ENCODE data around the gene ELFN1.

The ELFN1 gene

DNA sequence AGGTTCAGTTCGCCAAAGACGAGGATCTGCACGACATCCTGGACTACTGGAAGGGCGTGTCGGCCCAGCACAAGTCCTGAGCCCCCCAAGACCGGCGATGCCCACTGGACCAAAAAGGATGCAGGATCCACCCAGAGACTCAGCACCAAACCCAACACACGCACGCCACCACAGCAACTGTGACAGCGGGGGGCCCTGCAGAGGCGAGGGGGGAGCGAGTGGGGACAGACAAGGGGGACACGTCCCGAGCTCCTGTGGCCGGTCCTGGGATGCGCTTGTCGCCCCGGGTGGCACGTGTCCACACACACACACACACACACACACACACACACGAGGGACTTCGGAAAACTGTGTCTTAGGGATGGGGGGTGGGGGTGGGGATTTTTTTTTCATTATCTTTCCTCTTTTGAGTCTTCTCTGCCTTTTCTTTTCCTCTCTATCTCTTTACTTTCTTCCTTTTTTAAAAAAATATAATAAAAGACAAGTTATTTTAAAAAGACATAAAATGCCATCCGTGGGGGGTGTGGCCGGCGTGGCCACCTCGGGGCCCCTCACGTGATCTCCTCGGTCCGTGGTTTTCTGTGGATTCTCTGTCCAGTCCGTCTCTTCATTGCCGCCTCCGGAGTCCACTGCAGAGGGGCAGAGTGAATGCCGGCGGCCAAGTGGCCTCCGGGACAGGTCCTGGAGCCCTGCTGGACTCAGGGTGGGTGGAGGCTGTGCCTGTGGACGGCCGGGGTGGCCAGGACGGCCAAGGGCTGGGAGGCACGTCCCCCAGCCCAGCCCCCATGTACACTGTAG is 77.1 kb downstream of the ELFN1 start:
- H3K27me3 ChIP-seq (ENCODE audit: control insufficient read depth in 1 of 2, insufficient read depth in 2 of 2, low read length in 2 of 2): peaks cover 0 to 17% of the 10 kb centered on the region in 2 donors
- H3K27ac ChIP-seq (ENCODE audit: low read depth, low read length): no peak overlapping the region
- H3K9me3 ChIP-seq (ENCODE audit: control insufficient read depth in 1 of 2, low read length in 2 of 2): no peaks in the 10 kb centered on the region
- H3K36me3 ChIP-seq (ENCODE audit: control insufficient read depth in 1 of 2, insufficient read depth in 2 of 2, low read length in 2 of 2): no peaks in the 10 kb centered on the region
- H3K4me1 ChIP-seq (ENCODE audit: control insufficient read depth in 1 of 2, insufficient read depth in 2 of 2, low read length in 2 of 2): peaks cover 9% of the 10 kb centered on the region in 2 donors
- H3K4me3 ChIP-seq (ENCODE audit: low read depth in 1 of 2, low read length in 2 of 2): no peak overlapping the region
- H3K9ac ChIP-seq (ENCODE audit: low read depth in 1 of 2, low read length in 2 of 2): no peak overlapping the region

DNA sequence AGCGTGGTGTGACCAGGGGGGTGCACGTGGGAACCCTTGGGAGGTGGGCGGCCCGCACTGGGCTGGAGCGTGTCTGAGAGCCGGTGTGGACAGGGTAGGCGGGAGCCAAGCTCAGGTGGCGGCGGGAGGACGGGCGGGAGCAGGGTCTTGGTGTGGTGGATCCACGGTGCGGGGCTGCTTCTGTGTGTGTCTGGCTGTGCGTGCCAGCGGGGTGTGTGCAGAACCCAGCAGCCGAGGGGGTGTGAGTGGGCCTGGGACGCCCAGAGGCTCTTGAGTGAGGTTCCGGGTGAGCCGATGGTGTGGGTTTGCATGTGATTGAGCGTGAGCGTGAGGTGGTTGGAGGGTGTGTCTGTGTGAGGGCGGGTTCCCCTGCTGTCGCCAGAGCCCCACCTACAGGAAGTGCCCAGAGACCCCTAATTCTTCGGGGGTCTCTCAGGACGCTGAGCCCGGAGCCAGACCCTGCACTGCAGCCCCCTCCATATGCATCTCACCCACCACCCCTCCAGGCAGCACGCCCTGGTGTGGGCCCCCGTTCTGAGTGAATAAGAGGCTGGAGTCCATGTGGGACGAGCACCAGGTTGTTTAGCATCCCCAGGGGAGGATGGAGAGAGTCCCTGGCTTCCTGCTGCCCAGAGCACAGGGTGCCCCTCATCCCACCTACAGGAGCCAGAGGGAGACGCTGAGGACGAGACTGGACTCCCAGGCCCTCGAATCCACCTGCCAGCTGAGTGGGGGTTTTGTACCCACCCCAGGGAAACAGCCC is 78.2 kb downstream of the ELFN1 start:
- Histone ChIP-seq H3K27ac (ENCODE audit: low read depth, low read length) (no peak overlapping the region), H3K27me3 (ENCODE audit: control insufficient read depth in 1 of 2, insufficient read depth in 2 of 2, low read length in 2 of 2) (peaks cover 0 to 15% of the 10 kb centered on the region in 2 donors), H3K9ac (ENCODE audit: low read depth in 1 of 2, low read length in 2 of 2) (no peak overlapping the region), H3K9me3 (ENCODE audit: control insufficient read depth in 1 of 2, low read length in 2 of 2) (no peaks in the 10 kb centered on the region), H3K36me3 (ENCODE audit: control insufficient read depth in 1 of 2, insufficient read depth in 2 of 2, low read length in 2 of 2) (no peaks in the 10 kb centered on the region), H3K4me1 (ENCODE audit: control insufficient read depth in 1 of 2, insufficient read depth in 2 of 2, low read length in 2 of 2) (peaks cover 0 to under 1% of the 10 kb centered on the region in 2 donors), H3K4me3 (ENCODE audit: low read depth in 1 of 2, low read length in 2 of 2) (no peak overlapping the region)

DNA sequence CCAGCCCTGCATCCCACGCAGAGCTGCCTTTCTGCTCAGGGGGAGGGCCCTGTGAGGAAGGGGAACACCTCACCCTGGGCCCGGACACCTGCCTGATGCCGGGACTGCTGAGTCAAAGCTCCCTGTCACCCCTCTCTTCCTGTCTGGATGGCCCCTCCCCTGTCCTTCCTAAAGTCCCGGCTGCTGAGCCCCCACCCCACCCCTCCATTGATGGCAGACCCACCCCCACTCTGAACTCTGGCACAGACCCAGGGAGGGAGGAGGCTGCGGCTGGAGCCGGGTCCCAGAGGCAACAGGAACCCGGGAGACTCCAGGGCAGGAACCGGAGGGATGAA is 78.7 kb downstream of the ELFN1 start:
- no peak overlapping the region for H3K4me3 ChIP-seq (ENCODE audit: low read depth in 1 of 2, low read length in 2 of 2)
- H3K4me1 ChIP-seq (ENCODE audit: control insufficient read depth in 1 of 2, insufficient read depth in 2 of 2, low read length in 2 of 2): no peaks in the 10 kb centered on the region
- no peaks in the 10 kb centered on the region for H3K36me3 ChIP-seq (ENCODE audit: control insufficient read depth in 1 of 2, insufficient read depth in 2 of 2, low read length in 2 of 2)
- H3K9ac ChIP-seq (ENCODE audit: low read depth in 1 of 2, low read length in 2 of 2): no peak overlapping the region
- H3K27me3 ChIP-seq (ENCODE audit: control insufficient read depth in 1 of 2, insufficient read depth in 2 of 2, low read length in 2 of 2): peaks cover 0 to 13% of the 10 kb centered on the region in 2 donors
- no peaks in the 10 kb centered on the region for H3K9me3 ChIP-seq (ENCODE audit: control insufficient read depth in 1 of 2, low read length in 2 of 2)
- H3K27ac ChIP-seq (ENCODE audit: low read depth, low read length): no peak overlapping the region

DNA sequence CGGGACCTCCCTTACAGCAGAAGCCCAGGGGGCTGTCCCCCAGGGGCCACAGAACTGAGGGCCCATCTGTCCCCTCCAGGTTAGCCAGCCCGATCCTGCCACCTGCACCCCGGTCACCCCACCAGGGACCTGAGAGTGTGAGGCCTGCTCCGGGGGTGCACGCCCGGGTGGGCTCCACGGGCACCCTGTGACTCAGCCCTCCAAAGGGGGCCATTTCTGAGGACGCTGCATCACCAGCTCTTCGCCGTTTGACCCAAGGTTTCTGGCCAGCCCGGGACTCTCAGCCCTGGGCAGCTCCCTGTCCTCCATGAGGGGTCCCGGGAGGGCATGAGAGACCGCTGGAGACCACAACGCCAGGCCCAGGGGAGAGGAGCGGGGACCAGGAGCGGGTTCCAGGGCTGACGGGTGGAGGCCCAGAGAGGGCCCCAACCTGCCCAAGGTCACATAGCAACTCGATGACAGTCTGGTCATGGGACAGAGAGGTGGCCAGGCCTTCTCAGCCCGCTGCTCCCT is 79.3 kb downstream of the ELFN1 start:
- Histone ChIP-seq H3K4me1 (ENCODE audit: control insufficient read depth in 1 of 2, insufficient read depth in 2 of 2, low read length in 2 of 2) (no peaks in the 10 kb centered on the region), H3K36me3 (ENCODE audit: control insufficient read depth in 1 of 2, insufficient read depth in 2 of 2, low read length in 2 of 2) (no peaks in the 10 kb centered on the region), H3K9ac (ENCODE audit: low read depth in 1 of 2, low read length in 2 of 2) (no peak overlapping the region), H3K9me3 (ENCODE audit: control insufficient read depth in 1 of 2, low read length in 2 of 2) (no peaks in the 10 kb centered on the region), H3K4me3 (ENCODE audit: low read depth in 1 of 2, low read length in 2 of 2) (no peak overlapping the region), H3K27ac (ENCODE audit: low read depth, low read length) (no peak overlapping the region), H3K27me3 (ENCODE audit: control insufficient read depth in 1 of 2, insufficient read depth in 2 of 2, low read length in 2 of 2) (peaks cover 0 to 13% of the 10 kb centered on the region in 2 donors)

DNA sequence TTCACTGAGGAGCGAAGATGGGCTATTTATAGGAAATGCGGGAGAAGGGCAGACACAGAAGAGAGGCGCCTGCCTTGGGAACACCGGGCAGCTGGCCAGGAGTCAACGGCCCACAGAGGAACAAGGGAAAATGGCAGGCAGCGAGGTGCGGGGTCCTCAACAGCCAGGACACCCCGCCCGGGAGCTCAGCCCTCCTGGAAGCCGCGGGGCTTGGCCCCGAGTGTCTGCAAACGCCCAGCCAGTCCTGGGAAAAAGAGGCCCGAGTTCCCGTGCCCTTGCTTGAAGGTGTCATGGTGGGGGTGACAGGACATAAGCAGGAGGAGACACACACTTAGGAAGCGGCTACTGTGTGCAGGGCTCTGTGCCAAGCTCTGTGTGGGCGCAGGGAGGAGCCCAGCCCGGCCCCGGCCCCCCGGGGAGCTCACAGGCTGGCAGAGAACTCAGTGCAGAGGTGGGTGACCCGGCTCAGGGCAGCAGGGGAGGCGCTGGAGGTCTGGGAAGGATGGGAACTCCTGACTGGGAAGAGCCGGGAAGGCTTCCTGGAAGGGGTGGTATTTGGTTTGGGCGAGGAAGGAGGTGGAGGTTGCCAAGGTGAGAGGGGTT is 79.9 kb downstream of the ELFN1 start:
- no peaks in the 10 kb centered on the region for H3K36me3 ChIP-seq (ENCODE audit: control insufficient read depth in 1 of 2, insufficient read depth in 2 of 2, low read length in 2 of 2)
- H3K9me3 ChIP-seq (ENCODE audit: control insufficient read depth in 1 of 2, low read length in 2 of 2): no peaks in the 10 kb centered on the region
- H3K9ac ChIP-seq (ENCODE audit: low read depth in 1 of 2, low read length in 2 of 2): no peak overlapping the region
- H3K4me1 ChIP-seq (ENCODE audit: control insufficient read depth in 1 of 2, insufficient read depth in 2 of 2, low read length in 2 of 2): no peaks in the 10 kb centered on the region
- no peak overlapping the region for H3K27ac ChIP-seq (ENCODE audit: low read depth, low read length)
- H3K4me3 ChIP-seq (ENCODE audit: low read depth in 1 of 2, low read length in 2 of 2): no peak overlapping the region
- H3K27me3 ChIP-seq (ENCODE audit: control insufficient read depth in 1 of 2, insufficient read depth in 2 of 2, low read length in 2 of 2): peaks cover 0 to 13% of the 10 kb centered on the region in 2 donors

DNA sequence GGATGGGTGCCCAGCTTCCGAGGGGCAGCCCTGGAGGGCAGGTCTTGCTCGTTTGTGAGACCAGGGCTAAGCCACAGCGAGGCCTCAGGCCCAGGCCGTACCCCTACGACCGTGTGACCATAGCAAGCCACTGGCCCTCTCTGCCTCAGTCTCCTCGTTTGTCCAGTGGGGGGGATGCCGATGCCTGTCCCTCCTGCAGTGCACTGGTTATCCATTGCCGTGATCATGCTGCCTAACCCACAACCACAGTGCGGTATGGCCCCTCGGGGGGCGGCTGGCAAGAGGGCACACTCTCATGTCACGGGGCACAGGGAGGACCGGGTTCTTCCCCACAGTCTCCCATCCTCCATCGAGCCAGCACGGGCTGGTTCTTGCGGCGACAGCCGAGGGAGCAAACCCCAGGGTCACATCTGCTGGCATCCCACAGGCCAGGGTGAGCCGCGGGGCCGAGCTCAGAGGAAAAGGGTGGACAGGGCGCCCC is 80.5 kb downstream of the ELFN1 start:
- no peaks in the 10 kb centered on the region for H3K9me3 ChIP-seq (ENCODE audit: control insufficient read depth in 1 of 2, low read length in 2 of 2)
- H3K4me1 ChIP-seq (ENCODE audit: control insufficient read depth in 1 of 2, insufficient read depth in 2 of 2, low read length in 2 of 2): no peaks in the 10 kb centered on the region
- no peaks in the 10 kb centered on the region for H3K36me3 ChIP-seq (ENCODE audit: control insufficient read depth in 1 of 2, insufficient read depth in 2 of 2, low read length in 2 of 2)
- peaks cover 0 to 13% of the 10 kb centered on the region in 2 donors for H3K27me3 ChIP-seq (ENCODE audit: control insufficient read depth in 1 of 2, insufficient read depth in 2 of 2, low read length in 2 of 2)
- H3K27ac ChIP-seq (ENCODE audit: low read depth, low read length): no peak overlapping the region
- H3K9ac ChIP-seq (ENCODE audit: low read depth in 1 of 2, low read length in 2 of 2): no peak overlapping the region
- H3K4me3 ChIP-seq (ENCODE audit: low read depth in 1 of 2, low read length in 2 of 2): no peak overlapping the region

DNA sequence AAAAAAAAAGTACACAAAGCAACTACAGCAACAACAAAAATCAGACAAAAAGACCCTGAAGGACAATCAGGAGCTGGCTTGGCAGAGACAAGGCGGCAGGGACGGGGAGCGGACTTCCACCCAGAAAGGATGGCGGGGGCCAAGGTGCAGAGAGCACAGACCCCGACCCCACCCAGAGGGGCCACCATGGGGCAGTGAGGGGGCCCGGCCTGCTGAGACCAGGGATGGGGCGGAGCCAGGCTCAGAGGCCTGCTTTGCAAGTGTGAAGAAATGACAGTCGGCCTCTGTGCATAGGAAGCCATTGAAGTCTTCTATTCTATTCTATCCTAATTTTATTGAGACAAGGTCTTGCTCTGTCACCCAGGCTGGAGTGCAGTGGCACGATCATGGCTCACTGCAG is 82.0 kb downstream of the ELFN1 start:
- Histone ChIP-seq H3K9me3 (ENCODE audit: control insufficient read depth in 1 of 2, low read length in 2 of 2) (no peaks in the 10 kb centered on the region), H3K4me3 (ENCODE audit: low read depth in 1 of 2, low read length in 2 of 2) (no peak overlapping the region), H3K9ac (ENCODE audit: low read depth in 1 of 2, low read length in 2 of 2) (no peak overlapping the region), H3K27me3 (ENCODE audit: control insufficient read depth in 1 of 2, insufficient read depth in 2 of 2, low read length in 2 of 2) (peaks cover 0 to 13% of the 10 kb centered on the region in 2 donors), H3K27ac (ENCODE audit: low read depth, low read length) (no peak overlapping the region), H3K4me1 (ENCODE audit: control insufficient read depth in 1 of 2, insufficient read depth in 2 of 2, low read length in 2 of 2) (no peaks in the 10 kb centered on the region), H3K36me3 (ENCODE audit: control insufficient read depth in 1 of 2, insufficient read depth in 2 of 2, low read length in 2 of 2) (no peaks in the 10 kb centered on the region)

DNA sequence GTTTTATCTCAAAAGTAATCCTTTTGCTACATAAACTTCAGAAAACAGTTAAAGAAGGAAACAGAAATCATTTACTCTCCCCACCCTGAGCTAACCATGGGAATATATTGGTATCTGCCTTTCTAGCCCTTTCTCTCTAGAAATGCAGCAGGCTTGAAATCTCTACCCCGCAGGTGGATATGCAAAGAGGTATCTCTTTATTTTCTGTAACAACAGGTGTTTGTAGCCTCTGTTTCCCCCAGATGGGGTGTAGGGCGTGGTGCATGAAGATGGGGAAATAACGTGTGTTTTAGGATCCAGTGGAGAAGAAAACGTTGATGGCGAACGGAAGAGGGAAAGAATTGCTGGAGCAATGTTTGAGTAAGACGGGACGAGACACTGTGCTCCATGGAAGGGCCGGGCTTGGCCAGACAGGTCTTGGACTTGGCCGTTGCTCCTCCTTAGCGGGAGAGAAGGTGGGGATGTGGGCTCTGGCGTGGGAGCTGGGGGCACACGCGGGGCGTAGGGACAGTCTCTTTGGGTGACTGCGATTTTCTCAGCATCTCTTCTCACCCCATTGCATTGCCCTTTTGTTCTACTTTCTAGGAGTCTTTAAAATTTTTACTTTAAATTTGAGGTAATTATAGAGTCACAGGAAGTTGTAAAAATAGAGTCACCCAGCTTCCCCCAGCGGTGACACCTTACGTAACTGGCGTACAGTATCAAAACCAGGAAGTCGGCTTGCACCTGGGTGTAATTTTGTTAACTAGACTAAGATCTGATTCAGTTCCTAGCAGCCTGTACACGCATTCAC is 82.9 kb downstream of the ELFN1 start:
- Histone ChIP-seq H3K36me3 (ENCODE audit: control insufficient read depth in 1 of 2, insufficient read depth in 2 of 2, low read length in 2 of 2) (no peaks in the 10 kb centered on the region), H3K9me3 (ENCODE audit: control insufficient read depth in 1 of 2, low read length in 2 of 2) (no peaks in the 10 kb centered on the region), H3K9ac (ENCODE audit: low read depth in 1 of 2, low read length in 2 of 2) (no peak overlapping the region), H3K27me3 (ENCODE audit: control insufficient read depth in 1 of 2, insufficient read depth in 2 of 2, low read length in 2 of 2) (peaks cover 0 to 12% of the 10 kb centered on the region in 2 donors), H3K4me3 (ENCODE audit: low read depth in 1 of 2, low read length in 2 of 2) (no peak overlapping the region), H3K4me1 (ENCODE audit: control insufficient read depth in 1 of 2, insufficient read depth in 2 of 2, low read length in 2 of 2) (no peaks in the 10 kb centered on the region), H3K27ac (ENCODE audit: low read depth, low read length) (no peak overlapping the region)

DNA sequence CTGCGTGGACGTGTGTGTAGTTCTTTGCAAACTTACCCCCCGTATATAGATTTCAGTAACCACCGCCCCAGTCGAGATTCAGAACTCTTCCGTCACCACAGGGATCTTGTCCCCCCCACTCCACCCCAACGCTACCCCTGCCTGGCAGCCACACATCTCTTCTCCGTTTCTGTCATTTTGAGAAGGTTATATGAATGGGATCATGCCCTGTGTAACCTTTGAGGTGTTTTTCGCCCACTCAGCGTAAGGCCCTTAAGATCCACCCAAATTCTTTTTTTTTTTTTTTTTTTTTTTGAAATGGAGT is 83.4 kb downstream of the ELFN1 start:
- H3K9ac ChIP-seq (ENCODE audit: low read depth in 1 of 2, low read length in 2 of 2): no peak overlapping the region
- peaks cover 0 to 8% of the 10 kb centered on the region in 2 donors for H3K27me3 ChIP-seq (ENCODE audit: control insufficient read depth in 1 of 2, insufficient read depth in 2 of 2, low read length in 2 of 2)
- H3K4me1 ChIP-seq (ENCODE audit: control insufficient read depth in 1 of 2, insufficient read depth in 2 of 2, low read length in 2 of 2): no peaks in the 10 kb centered on the region
- no peaks in the 10 kb centered on the region for H3K9me3 ChIP-seq (ENCODE audit: control insufficient read depth in 1 of 2, low read length in 2 of 2)
- H3K27ac ChIP-seq (ENCODE audit: low read depth, low read length): no peak overlapping the region
- H3K36me3 ChIP-seq (ENCODE audit: control insufficient read depth in 1 of 2, insufficient read depth in 2 of 2, low read length in 2 of 2): no peaks in the 10 kb centered on the region
- H3K4me3 ChIP-seq (ENCODE audit: low read depth in 1 of 2, low read length in 2 of 2): no peak overlapping the region
